ENCODE data around the gene RNF130. TPM values are rescaled to one million over a fixed set of nuclear protein-coding genes. Genes with fewer than 3 reads are reported as not detected.

Gene RNF130
- total RNA-seq, 1 donor from 2014 or later: 73.8 TPM

DNA sequence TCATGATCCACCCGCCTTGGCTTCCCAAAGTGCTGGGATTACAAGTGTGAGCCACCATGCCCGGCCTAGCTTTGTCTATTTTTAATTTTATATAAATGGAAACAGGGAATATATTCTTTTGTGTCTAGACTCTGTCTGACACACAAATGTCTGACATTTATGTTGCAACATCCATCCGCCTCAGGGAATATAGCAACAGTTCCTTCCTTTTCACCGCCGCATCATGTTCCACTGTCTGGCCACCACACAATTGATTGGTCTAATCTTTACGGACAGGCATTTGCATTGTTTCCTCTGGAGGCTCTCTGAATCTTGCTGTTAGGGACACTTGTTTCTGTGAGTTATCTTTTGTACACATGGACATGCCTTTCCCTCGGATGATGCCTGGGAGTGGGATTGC is 143.7 kb downstream of the RNF130 start:
- Mint-ChIP-seq H3K36me3 (ENCODE audit: insufficient read depth) (no peaks in the 10 kb centered on the region), H3K27me3 (no peaks in the 10 kb centered on the region), H3K4me3 (ENCODE audit: low read depth) (no peak overlapping the region)

DNA sequence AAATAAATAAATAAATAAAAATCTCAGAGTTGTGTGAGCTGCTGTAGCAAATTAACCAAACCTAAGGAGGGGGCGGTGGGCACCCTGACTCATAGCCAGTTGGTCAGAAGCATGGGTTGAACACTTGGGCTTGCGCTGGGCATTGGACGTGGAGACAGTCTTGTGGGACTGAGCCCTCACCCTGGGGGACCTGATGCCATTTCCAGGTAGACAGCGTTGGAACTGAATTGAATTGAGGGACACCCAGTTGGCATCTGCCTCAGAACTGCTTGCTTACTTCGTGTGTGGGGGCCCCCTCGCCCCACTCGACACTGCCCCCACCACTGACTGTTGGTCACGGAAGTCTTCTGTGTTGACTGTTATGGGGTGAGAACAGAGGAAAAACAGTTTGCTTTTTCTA is 144.9 kb downstream of the RNF130 start:
- Mint-ChIP-seq H3K4me3 (ENCODE audit: low read depth) (no peak overlapping the region), H3K4me1 (ENCODE audit: low read depth) (no peaks in the 10 kb centered on the region), H3K27ac (no peak overlapping the region), H3K36me3 (ENCODE audit: insufficient read depth) (no peaks in the 10 kb centered on the region), H3K27me3 (no peaks in the 10 kb centered on the region), H3K9me3 (ENCODE audit: low read depth) (no peaks in the 10 kb centered on the region)
- no peak for DNase-seq (ENCODE audit: low spot score, unreplicated experiment)
- TF ChIP-seq, protein P1, sequence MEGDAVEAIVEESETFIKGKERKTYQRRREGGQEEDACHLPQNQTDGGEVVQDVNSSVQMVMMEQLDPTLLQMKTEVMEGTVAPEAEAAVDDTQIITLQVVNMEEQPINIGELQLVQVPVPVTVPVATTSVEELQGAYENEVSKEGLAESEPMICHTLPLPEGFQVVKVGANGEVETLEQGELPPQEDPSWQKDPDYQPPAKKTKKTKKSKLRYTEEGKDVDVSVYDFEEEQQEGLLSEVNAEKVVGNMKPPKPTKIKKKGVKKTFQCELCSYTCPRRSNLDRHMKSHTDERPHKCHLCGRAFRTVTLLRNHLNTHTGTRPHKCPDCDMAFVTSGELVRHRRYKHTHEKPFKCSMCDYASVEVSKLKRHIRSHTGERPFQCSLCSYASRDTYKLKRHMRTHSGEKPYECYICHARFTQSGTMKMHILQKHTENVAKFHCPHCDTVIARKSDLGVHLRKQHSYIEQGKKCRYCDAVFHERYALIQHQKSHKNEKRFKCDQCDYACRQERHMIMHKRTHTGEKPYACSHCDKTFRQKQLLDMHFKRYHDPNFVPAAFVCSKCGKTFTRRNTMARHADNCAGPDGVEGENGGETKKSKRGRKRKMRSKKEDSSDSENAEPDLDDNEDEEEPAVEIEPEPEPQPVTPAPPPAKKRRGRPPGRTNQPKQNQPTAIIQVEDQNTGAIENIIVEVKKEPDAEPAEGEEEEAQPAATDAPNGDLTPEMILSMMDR (IDR thresholded peaks at IDR 0.05; ENCODE audit: unreplicated experiment): no peak

More for the DNA sequence above, 143.7 kb downstream of the RNF130 start:
- DNase-seq (ENCODE audit: low spot score, unreplicated experiment): no peak
- H3K9me3 Mint-ChIP-seq (ENCODE audit: low read depth): no peaks in the 10 kb centered on the region
- no peak overlapping the region for H3K27ac Mint-ChIP-seq
- H3K4me1 Mint-ChIP-seq (ENCODE audit: low read depth): no peaks in the 10 kb centered on the region
- TF ChIP-seq, protein P1 (IDR thresholded peaks at IDR 0.05; ENCODE audit: unreplicated experiment): no peak

DNA sequence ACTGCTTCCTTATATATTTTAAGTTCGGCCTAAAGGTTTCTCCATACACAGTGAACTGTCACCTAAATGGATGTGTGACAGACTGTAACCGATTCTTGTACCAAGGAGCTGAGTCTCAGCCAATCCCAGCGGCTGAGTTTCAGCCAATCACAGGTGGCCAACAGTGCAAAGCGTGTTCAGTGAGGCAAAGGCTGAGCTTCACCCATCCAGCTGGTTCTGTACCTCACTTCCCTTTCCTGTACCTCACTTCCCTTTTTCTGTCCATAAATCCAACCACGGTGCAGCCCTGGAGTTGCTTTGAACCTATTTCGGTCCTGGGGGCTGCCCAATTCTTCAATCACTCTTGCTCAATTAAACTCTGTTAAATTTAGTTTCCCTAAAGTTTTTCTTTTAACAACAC is 148.1 kb downstream of the RNF130 start:
- no peaks in the 10 kb centered on the region for H3K4me1 Mint-ChIP-seq (ENCODE audit: low read depth)
- DNase-seq (ENCODE audit: low spot score, unreplicated experiment): no peak
- TF ChIP-seq, protein P1 (IDR thresholded peaks at IDR 0.05; ENCODE audit: unreplicated experiment): no peak
- H3K36me3 Mint-ChIP-seq (ENCODE audit: insufficient read depth): no peaks in the 10 kb centered on the region
- no peaks in the 10 kb centered on the region for H3K9me3 Mint-ChIP-seq (ENCODE audit: low read depth)
- H3K27ac Mint-ChIP-seq: no peak overlapping the region
- H3K4me3 Mint-ChIP-seq (ENCODE audit: low read depth): no peak overlapping the region
- H3K27me3 Mint-ChIP-seq: no peaks in the 10 kb centered on the region

DNA sequence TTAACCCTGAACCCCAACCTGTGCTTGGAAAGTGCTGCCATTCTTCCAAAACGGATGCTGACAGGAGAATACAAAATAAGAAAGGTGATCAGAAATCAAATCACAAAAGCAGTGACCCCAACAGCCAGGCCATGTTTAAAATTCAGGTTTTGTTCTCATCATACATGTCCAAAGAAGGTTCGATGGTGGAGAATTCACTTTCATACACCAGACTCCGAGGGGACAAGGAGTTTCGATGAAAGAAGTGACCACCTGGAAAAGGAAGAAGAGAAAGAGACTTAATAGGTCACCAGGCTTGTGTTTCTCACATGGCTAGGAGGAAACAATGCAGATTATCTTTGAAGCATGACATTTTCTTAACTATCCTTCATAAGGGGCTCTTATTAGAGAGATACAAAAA is 151.4 kb downstream of the RNF130 start:
- Mint-ChIP-seq H3K27me3 (no peaks in the 10 kb centered on the region), H3K27ac (no peak overlapping the region), H3K4me1 (ENCODE audit: low read depth) (no peaks in the 10 kb centered on the region), H3K4me3 (ENCODE audit: low read depth) (no peak overlapping the region), H3K9me3 (ENCODE audit: low read depth) (no peaks in the 10 kb centered on the region), H3K36me3 (ENCODE audit: insufficient read depth) (no peaks in the 10 kb centered on the region)
- DNase-seq (ENCODE audit: low spot score, unreplicated experiment): no peak
- TF ChIP-seq, protein P1 (IDR thresholded peaks at IDR 0.05; ENCODE audit: unreplicated experiment): no peak

DNA sequence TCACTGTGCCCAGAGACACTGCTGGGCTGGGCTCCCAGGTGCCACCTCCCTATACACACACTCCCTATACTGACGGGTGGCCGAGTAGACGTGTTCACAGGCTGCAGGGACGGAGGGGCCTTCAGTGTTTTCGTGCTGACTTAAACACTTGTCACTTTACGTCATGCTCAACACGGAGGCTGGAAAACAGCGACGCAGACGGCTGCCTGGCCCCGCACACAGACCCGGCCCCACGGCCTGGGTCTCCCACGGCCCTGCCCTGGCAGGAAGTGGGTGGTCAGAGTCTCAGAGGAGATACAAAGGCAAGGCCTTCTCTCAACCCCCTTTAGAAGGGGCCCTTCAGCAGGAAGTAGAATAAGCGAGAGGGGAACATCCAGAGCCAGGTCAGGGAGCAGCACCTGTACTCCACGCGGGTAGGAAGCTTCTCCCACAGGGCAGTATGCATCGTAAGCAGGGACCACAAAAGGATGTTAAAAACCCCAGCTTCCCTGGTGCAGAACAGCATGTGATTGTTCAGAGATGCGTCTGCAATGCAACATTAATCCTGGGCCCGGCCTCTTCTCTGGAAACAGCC is 152.0 kb downstream of the RNF130 start:
- Mint-ChIP-seq H3K4me3 (ENCODE audit: low read depth) (no peak overlapping the region), H3K4me1 (ENCODE audit: low read depth) (no peaks in the 10 kb centered on the region), H3K27ac (no peak overlapping the region), H3K36me3 (ENCODE audit: insufficient read depth) (no peaks in the 10 kb centered on the region), H3K9me3 (ENCODE audit: low read depth) (no peaks in the 10 kb centered on the region), H3K27me3 (no peaks in the 10 kb centered on the region)
- no peak for DNase-seq (ENCODE audit: low spot score, unreplicated experiment)
- TF ChIP-seq, protein P1 (IDR thresholded peaks at IDR 0.05; ENCODE audit: unreplicated experiment): no peak
